ENCODE results near the gene TUBG2. TPM values are rescaled to one million over a fixed set of nuclear protein-coding genes. Genes with fewer than 3 reads are reported as not detected.
"Not testable (repeated sequence)": the region's sequence is repeated elsewhere in the genome, so short reads cannot be mapped to it uniquely, and the experiment has no call there.

TUBG2 gene
- polyA plus RNA-seq, 4 donors, result 18.7 to 35.6 (median 28.6) TPM

DNA sequence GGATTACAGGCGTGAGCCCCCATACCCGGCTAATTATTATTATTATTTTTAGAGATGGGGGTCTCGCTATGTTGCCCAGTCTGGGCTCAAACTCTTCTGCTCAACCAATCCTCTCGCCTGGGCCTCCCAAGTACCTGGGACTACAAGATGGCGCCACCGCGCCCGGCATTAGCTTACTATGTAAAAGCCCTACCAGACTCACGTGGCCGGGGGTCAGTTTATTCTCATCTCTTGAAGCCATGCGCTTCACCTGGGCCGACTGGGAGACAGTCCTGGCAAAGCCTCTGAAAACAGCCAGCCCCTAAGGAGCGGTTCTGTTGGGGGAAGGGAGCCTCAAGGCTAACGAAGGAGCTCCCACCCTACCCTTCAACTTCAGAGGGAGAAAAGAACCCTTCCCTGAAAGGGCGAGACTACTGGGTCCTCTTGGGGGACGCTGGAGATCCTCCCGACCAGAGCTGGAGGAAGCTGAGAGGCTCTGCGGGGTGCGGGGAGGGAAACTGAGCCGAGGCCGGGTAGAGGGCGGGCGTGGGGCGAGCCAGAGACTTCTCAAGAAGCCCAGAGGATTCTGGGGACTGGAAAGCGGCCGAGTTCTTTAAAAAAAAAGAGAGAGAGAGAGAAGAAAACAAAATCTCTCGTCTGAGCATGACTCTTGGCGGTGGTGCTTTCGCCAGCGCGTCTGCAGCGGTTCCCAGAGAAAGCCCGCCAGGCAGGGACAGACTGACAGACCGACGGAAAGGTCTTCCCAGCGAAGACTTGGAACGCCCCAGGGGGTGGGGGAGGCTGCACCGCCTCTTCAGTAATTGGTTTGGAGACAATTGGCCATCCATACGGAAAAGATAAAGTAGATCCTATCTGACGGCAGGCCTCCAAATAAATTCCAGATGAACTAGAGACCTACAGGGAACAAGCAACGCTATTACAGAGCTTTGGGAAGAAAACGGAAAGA lies 5.6 kb upstream of the TUBG2 start:
- no peak for DNase-seq (ENCODE audit: low read depth in 4 of 4, low spot score in 3 of 4)

DNA sequence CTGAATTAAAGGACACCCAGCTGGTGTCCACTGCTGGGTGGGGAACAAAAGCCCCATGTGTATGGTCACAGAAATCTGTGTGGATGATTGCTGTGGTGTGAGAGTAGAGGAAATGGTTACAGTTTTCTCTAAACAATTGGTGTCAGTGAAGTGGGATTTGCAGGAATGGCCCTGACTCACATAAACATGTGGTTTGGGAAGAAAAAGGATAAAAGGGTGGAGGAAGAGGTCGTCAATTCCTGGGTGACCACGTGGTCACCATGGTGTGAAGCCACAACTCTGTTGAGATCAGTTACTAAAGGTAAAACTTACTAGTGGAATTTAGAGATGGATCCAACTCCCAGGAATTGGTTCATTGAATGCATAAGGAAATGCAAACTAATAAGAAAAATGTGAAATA lies 3.6 kb upstream of the TUBG2 start:
- DNase-seq (ENCODE audit: low read depth in 4 of 4, low spot score in 3 of 4), result no peak

DNA sequence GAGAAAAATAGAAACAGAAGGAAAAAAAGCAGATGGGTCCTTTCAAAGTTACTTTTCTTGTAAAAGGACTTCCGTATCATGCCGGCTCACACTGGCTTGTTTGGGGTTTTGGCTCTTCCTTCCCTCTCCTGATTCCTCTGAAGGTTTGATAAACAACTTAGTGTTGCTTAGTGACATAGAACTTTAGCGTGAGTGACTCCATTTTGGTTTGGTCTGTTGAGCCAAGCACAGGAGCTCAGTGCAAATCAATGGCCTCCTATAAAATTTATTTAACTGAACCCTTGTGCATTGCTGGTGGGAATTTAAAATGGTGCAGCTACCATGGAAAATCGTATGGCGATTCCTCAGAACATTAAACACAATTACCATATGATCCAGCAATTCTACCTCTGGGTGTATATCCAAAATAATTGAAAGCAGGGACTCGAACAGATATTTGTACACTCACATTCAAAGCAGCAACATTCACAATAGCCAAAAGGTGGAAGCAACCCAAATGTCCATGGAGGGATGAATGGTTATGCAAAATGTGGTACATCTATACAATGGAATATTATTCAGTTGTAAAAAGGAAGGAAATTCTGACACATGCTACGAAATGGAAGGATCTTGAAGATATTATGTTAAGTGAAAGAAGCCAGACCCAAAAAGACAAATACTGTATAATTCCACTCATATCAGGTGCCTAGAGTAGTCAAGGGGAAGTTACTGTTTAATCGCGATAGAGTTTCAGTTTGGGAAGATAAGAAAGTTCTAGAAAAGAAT lies 1.1 kb upstream of the TUBG2 start:
- DNase-seq (ENCODE audit: low read depth in 4 of 4, low spot score in 3 of 4), result no peak

DNA sequence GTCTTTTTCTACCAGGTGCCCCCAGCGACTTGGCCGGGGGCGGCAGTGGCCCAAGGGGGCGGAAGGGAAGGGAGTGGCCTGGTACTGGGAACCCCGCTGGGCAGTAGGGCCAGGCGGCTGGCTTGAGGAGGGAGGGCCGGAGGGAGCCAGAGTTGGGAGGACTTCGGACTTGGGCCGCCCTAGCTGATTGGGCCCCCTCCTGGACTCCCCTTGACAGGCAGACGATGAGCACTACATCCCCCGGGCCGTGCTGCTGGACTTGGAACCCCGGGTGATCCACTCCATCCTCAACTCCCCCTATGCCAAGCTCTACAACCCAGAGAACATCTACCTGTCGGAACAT lies 819 bp downstream of the TUBG2 start:
- not testable (repeated sequence) for DNase-seq (ENCODE audit: low read depth in 4 of 4, low spot score in 3 of 4)

DNA sequence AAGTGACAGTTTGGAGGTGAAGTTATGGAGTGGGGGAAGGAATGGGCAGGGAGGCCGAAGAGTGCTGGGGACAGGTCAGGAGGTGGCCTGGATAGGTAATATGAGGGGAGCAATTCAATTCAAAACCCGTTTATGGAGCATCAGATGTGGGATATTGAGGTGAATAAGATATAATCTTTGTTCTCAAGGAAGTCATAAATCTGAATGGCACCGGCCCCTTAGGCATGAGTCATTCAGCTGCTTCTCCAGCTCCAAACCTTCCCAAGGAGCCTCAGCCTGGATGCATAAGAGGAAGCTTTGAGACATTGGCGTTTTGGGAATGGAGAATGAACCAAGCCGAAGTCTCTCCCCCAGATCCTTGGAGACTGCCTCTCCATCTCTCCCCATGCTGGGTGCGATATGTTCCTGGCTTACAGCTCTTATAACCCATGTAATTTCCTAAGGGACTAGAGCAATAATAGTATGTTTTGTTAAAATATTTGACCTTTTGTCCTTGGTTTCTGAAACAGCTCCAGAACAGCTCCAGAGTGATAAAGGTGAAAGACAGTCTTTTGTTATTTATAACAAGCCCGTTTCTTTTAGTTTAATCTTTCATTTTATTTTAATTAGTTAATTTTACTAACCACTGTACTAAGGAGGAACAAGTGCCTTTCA lies 1.7 kb downstream of the TUBG2 start:
- DNase-seq (ENCODE audit: low read depth in 4 of 4, low spot score in 3 of 4), result no peak

DNA sequence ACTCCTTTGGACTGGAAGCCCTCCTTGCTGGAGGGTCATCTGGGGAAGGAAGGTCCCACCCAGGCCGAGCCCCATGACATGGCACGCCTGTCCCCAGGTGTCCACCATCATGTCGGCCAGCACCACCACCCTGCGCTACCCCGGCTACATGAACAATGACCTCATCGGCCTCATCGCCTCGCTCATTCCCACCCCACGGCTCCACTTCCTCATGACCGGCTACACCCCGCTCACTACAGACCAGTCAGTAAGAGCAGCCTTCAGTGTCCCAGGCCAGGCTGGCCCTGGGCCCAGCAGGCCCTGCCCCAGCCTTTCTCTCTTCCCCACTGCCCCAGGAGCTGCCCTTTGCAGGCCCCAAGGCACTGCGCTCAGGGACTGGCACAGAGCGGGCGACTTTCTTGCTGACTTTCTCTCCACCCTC lies 6.5 kb downstream of the TUBG2 start:
- DNase-seq (ENCODE audit: low read depth in 4 of 4, low spot score in 3 of 4), result no peak

DNA sequence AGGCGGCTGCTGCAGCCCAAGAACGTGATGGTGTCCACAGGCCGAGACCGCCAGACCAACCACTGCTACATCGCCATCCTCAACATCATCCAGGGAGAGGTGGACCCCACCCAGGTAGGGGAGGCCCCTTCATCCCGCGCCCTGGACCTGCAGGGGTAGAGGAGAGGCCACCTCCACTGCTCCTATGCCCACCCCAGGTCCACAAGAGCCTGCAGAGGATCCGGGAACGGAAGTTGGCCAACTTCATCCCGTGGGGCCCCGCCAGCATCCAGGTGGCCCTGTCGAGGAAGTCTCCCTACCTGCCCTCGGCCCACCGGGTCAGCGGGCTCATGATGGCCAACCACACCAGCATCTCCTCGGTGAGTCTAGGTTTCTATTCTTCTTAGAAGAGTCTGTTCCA lies 7.0 kb downstream of the TUBG2 start:
- DNase-seq (ENCODE audit: low read depth in 4 of 4, low spot score in 3 of 4), result not testable (repeated sequence)

DNA sequence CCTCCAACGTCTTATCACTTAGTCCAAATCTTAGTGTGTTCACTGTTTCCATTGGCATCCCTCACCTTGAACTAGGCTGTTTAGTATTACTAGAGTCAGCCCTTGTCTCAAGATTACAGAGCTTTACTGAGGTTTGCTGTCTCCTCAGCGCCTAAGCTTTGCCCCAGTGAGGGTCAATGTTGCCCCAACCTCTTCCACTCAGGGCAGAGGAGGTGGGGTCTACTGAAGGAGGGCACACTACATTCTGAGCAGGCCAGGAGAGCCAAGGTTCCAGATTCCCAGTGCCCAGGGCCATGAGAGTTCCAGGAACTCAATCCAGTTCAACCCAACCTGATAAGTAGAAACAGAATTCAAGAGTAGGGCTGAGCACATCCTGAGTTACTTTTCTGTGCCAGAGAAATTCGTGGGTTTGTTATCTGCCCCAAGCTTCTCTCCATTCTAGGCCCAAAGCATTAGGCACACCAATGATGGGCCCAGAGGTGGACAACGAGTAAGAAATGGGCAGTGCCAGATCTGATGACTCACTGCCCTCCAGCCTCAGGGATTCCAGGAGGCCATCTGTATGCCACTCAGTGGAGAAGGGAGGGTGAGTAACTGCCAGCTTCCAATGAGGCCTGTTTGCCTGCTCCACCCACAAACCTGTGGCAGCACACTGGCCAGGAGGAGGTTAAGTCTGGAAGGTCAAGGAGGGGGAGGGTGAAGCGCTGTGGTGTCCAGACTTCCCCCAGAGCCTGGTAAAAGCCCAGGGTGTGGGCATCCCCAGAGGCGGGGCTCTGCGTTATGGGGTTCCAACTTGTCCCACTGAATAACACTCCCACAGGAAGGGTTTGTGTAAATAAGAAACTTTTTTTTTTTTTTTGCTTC lies 8.2 kb downstream of the TUBG2 start:
- DNase-seq (ENCODE audit: low read depth in 4 of 4, low spot score in 3 of 4), result no peak

DNA sequence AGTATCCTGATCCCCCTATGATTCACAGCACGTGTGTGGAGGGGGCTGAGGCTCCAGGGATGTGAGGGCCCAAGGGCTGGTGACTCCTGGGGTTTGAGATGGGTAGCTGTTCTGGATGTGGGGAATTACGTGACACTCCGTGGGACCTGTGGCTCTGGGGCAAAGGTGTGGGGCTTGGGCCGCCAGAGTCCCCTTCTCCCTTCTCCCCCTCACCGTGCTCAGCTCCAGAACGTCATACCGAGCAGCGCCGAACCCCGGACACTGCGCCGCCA lies 10.6 kb downstream of the TUBG2 start:
- DNase-seq (ENCODE audit: low read depth in 4 of 4, low spot score in 3 of 4), result no peak

DNA sequence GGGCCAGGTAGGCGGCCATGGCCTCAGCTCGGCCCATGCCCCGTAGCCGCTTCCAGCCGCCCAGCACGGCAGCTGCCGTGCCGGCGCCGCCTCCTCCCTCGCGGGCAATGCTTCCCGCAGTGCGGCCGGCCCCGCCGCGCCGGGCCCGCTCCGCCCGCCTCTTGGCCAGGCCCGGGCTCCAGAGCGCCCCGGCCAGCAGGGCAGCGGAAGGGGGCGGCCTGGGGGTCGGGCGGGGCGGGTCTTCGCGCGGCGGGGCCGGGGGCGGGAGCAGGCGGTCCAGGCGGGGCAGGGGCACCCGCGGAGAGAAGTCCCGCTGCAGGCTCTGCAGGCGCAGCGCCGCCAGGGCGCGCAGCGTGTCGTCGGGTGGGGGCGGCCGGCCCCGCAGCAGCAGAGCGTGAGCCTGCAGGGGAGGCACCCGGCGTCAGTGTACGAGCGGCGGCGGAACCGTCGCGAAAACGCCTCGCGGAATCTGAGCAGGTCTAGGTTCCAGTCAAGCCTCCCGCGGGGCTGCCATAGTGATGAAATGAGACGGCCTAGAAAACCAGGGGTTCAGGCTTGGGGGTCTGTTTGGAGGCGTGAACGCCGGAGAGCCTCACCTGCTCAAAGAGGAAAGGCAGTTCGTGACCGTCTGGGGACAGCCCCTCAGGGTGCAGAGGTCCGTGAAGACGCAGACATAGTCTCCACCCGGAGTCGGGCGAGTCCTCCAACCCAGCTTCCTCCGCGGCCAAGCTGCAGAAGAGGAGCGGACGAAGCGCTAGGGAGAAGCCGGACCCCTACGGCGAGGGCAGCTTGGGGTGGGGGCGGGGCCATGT lies 11.1 kb downstream of the TUBG2 start:
- DNase-seq (ENCODE audit: low read depth in 4 of 4, low spot score in 3 of 4), result no peak

DNA sequence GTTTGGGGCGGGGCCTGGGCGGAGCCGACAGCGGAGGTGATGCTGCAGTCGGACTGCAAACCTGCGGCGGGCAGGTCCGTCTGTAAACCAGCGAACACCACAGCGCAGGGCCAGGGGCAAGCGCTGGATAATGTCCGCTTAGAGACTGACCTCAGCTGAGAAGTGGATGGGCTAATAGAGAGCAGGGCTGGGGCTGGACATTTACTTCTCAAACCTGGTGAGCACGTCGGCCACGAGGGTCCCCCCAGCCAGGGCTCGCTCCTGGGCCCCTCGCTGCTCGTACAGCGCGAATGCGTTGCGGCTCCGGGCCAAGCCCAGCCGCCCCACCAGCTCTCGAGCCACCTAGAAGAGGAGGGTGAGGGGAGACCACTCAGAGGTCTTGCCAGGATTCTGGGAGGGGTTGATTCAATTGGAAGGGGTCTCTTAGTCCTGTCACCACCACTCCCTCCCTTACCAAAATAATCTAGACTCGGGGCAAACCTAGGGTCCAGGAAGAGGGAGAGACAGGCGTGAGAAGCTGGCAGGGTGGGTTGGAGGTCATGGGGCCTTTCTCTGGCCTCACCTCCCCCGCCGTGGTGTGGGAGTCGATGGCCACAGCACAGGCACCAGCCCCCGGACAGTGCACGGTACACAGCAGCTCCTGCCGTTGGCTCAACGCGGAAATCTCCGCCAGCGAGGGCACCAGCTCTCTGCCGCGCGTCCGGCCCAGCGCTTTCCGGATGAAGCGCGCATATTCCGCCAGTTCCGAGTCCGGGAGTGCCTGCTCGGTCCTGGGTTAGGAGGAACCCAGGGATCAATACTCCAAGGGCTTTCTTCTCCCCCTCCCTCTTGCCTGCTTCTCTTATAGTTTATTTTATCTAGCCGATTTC lies 11.9 kb downstream of the TUBG2 start:
- DNase-seq (ENCODE audit: low read depth in 4 of 4, low spot score in 3 of 4), result no peak

DNA sequence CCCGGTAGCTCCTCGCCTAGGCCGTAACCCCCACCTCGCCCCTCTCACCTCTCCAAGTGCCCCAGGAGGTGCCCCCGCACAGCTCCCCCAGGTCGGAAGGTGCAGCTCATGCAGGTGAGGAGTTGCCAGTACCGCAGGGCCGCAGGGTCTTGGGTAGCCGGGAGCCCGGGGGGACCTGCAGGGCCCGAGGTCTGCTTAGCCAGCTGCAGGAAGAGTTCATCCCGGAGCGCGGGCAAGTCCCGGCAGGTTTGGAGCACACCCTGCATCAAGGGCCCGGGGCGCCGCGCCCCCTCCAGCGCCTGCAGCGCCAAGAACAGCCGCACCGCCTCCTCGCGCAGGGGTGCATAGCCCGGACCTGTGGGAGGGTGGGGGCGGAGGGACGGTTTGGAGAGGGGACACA lies 13.0 kb downstream of the TUBG2 start:
- DNase-seq (ENCODE audit: low read depth in 4 of 4, low spot score in 3 of 4), result no peak

DNA sequence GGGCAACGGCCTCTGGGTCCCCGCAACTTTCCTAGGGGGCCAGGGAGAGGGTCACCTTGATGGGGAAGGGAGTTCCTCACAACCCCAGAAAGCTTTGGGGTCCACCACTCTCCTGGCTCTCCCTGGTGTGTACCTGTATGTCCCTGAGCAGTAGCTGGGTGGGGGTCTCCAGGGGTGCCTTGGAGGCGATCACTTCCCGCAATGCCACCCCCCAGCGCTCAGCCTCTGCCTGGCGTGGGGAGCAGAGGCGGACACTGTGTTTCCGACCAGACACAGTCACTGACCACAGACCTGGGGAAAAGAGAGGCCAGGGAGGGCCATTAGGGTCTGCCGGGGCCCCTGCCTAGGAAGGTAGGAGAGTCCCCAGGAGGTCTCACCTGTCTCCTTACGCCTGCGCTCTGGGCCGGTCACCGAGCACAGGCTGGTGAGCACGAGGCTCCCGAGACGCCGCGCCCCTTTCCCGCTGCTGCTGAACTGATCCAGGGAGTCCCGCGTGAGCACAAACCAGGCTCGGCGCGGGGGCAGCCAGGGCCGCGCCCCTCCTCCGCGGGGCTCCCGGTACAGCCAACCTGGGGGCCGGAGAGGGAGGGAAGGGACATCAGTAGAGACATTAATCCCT lies 14.3 kb downstream of the TUBG2 start:
- no peak for DNase-seq (ENCODE audit: low read depth in 4 of 4, low spot score in 3 of 4)

DNA sequence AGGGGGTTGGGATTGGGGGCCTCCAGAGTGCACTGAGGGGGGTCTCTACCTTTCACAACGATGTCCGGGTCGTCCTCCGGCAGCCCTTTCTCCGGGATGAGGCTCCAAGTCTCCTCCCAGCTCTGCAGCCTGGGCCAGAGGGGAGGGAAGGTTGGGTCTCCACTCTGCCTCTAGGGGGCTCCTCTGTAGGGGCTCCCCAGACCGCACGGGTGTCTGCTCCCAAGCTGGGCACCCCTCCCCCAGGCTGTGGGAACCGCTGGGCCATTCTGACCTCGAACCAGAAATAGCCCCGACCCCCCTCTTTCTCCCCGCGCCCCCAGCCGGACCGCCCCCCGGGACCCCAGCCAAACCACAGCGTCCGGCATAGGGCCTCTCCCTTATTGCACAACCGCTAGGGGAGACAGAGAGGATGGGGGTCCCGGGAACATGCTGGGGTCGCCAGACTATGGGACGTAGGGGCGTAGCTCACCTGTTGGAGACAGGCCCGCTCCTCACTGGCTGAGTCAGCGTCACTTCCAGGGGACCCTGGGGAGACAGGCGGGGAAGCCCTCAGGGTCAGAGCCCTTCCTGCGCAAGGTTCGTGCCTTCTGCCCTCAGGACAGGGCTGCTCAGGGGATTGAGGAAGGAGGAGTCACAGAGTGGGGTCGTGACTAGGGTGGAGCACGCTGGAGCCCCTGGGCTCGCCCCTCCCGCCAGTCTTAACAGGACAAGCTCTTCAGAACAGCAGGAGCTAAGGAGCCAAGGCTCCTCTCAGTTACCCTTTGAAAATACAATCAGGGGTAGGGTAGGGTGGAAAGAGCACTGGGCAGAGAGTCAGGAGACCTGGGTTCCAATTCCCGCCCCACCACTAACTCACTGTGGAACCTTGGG lies 15.0 kb downstream of the TUBG2 start:
- no peak for DNase-seq (ENCODE audit: low read depth in 4 of 4, low spot score in 3 of 4)

DNA sequence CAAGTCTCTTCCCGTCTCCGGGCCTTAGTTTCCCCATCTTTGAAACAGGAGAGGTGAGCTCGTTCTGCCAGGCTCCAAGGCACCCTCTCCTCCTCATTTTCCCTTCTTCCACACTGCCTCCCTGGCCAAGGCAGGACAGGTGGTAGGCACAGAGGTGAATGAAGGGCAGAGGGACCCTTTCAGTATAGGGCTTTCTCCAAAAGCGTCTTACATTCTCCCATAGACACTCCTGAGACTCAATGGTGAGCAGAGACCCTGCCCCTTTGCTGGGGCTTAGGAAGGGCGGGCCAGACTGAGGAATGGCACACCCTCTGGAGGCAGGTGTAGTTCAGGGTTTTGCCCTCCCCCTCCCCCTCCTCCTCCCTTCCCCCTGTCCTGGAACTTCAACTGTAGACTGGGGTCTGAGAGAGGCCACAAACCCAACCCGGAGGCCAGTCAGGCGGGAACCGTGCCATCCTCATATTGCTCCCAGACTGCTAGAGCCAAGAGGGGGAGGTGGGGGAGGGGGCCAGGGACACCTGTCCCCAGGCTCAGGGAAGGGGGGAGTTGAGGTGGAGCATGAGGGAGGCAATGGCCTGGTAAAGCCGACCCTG lies 15.8 kb downstream of the TUBG2 start:
- DNase-seq (ENCODE audit: low read depth in 4 of 4, low spot score in 3 of 4), result no peak

DNA sequence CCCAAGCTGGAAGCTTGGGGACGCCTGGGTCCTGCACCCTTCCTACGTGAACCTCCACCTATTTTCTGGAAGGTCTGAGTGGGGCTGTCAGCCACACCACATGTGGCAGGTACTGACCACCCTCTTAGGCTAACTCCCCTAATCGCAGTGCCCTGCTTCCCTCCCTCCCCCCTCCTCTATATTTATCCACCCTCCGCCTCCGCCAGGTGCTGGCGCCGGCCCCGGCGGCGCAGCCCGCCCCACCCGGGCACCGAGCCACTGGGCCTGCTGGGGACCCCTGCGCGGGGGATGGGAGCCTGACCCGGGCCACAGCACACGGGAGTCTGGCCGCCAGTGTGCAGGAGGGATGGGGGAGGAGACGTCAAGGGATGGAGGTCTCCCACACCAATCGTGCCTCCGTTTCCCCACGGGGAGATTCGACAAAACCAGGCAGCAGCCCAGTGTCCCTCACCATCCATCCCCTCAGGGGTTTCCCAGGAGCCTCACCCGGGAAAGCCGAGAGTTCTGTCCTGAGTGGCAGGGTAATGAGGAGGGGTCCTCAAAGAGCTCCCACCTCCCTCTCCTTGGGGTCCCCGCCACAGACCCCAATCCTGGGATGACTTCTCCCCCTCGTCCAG lies 16.4 kb downstream of the TUBG2 start:
- DNase-seq (ENCODE audit: low read depth in 4 of 4, low spot score in 3 of 4), result no peak

DNA sequence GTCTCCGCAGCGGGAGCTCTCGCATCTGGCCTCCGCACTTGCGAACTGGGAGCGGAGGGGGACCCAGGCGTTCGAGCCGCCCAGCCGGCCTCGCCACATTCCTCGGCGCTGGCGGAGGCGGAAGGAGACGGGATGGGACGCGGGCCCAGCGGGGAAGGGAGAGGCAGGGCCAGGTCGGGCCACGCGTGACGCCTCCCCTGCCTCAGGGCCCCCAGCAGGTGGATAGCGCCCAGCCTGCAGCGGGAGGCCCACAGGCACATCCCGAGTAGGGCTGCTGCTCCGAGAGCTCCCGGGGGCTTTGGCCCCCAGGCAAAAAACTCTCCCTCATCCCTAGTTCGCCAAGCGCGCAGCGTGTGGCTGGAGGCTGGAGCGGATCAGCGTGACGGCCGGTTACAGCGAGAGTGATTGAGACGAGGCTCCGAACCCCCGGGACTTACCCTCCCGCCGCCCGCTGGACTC lies 16.9 kb downstream of the TUBG2 start:
- DNase-seq (ENCODE audit: low read depth in 4 of 4, low spot score in 3 of 4), result no peak
